Measurements from ENCODE around the gene MYCBPAP. TPM values are rescaled to one million over a fixed set of nuclear protein-coding genes. Genes with fewer than 3 reads are reported as not detected.

The MYCBPAP gene
- total RNA-seq, 4 donors from 2014 or later = 1.3 to 1.8 TPM; not detected in 2

GRCh38 chr17:50549256-50549941 lies 41.2 kb downstream of the MYCBPAP start:
- TF ChIP-seq, protein P1, sequence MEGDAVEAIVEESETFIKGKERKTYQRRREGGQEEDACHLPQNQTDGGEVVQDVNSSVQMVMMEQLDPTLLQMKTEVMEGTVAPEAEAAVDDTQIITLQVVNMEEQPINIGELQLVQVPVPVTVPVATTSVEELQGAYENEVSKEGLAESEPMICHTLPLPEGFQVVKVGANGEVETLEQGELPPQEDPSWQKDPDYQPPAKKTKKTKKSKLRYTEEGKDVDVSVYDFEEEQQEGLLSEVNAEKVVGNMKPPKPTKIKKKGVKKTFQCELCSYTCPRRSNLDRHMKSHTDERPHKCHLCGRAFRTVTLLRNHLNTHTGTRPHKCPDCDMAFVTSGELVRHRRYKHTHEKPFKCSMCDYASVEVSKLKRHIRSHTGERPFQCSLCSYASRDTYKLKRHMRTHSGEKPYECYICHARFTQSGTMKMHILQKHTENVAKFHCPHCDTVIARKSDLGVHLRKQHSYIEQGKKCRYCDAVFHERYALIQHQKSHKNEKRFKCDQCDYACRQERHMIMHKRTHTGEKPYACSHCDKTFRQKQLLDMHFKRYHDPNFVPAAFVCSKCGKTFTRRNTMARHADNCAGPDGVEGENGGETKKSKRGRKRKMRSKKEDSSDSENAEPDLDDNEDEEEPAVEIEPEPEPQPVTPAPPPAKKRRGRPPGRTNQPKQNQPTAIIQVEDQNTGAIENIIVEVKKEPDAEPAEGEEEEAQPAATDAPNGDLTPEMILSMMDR (IDR thresholded peaks at IDR 0.05; ENCODE audit: low read depth) = no peak

DNA sequence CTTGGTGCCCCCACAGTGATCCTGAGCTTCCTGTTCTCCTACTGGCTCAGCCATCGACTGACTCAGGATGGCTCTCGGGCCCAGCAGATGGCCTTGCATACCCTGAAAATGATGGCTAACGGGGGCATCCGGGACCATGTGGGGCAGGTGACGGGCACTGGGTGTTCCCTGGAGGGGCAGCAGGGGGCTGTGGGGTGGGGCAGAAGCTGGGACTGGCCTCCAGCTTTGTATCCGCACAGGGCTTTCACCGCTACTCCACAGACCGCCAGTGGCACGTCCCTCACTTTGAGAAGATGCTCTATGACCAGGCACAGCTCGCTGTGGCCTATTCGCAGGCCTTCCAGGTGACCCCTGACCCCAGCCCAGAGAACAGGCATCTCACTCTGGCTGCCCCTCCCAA lies 41.7 kb downstream of the MYCBPAP start:
- TF ChIP-seq, protein P1 (IDR thresholded peaks at IDR 0.05; ENCODE audit: low read depth) = no peak

DNA sequence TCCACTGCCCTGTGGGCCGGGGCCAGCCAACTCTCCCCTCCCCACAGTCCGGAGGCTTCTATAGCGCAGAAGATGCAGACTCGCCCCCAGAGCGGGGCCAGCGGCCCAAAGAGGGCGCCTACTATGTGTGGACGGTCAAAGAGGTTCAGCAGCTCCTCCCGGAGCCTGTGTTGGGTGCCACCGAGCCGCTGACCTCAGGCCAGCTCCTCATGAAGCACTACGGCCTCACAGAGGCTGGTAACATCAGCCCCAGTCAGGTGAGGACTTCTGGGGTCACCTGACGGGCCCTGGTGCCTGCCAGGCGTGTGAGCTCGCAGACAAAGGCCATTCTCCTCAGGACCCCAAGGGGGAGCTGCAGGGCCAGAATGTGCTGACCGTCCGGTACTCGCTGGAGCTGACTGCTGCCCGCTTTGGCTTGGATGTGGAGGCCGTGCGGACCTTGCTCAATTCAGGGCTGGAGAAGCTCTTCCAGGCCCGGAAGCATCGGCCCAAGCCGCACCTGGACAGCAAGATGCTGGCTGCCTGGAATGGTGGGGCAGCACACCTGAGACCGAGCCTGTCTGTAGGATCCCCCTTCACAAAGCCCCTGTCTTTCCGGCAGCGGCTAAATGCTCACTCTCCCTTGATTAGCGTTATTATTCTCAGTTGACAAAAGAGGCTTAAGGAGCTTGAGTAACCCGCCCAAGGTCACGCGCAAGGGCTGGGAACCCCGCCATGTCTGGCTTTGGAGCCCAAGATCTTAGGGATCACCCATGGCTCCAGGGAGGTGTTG lies 42.6 kb downstream of the MYCBPAP start:
- TF ChIP-seq, protein P1 (IDR thresholded peaks at IDR 0.05; ENCODE audit: low read depth) = no peak

DNA sequence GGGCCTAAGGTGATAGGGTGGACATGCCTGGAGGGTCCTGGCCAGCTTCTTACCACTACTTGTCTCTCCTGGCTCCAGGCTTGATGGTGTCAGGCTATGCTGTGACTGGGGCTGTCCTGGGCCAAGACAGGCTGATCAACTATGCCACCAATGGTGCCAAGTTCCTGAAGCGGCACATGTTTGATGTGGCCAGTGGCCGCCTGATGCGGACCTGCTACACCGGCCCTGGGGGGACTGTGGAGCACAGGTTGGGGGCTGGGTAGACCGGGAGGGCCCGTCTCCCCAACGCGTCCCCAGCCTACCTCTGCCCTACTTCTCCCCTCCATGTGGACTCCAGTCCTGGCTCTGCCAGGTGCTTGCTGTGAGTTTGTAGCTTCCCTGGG lies 43.2 kb downstream of the MYCBPAP start:
- TF ChIP-seq, protein P1 (IDR thresholded peaks at IDR 0.05; ENCODE audit: low read depth) = no peak

GRCh38 chr17:50551884-50552283 lies 43.6 kb downstream of the MYCBPAP start:
- TF ChIP-seq, protein P1 (IDR thresholded peaks at IDR 0.05; ENCODE audit: low read depth) = no peak

GRCh38 chr17:50554201-50554600 lies 46.0 kb downstream of the MYCBPAP start:
- TF ChIP-seq, protein P1 (IDR thresholded peaks at IDR 0.05; ENCODE audit: low read depth) = no peak

DNA sequence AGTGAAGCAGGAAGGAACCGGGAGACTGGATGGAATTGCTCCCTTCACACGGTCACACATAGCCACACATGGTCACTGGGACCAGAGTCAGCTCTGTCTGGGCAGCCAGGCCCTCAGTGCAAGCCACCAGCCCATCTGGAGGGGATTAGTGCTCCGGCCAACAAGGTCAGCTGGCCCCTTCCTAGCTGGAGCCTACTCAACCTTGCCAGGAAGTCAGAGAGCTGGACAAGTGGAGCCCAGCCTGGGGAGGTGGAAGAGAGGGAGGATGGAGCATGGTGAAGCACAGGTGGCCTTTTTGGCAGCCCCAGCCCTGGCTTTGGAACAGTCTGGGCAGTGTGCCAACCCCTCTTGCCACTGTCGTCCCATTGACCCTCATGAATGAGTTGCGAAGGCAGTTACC lies 48.6 kb downstream of the MYCBPAP start:
- TF ChIP-seq, protein P1 (IDR thresholded peaks at IDR 0.05; ENCODE audit: low read depth) = no peak

Data from subcutaneous adipose tissue (tissue), 4 donors.